GM10847 (cell line): Measurements from ENCODE around the gene FGF14.

Experiments
- POLR2A ChIP-seq: IDR thresholded peaks from 2 replicates; pipeline ENCODE4 v1.6.1; 2011; ENCODE audit not compliant: insufficient read length; ENCODE audit errors: extremely low read depth

The FGF14 gene

GRCh38 chr13:102097708-102098107 is 304.1 kb downstream of the FGF14 start:
- TF ChIP-seq POLR2A, result no peak

- TF ChIP-seq POLR2A, result no peak
Observed at GRCh38 chr13:102091231-102091630, 310.6 kb downstream of the FGF14 start.

GRCh38 chr13:102090532-102090931 is 311.3 kb downstream of the FGF14 start:
- TF ChIP-seq POLR2A, result no peak

- no peak for TF ChIP-seq POLR2A
Observed at GRCh38 chr13:102089722-102090121, 312.1 kb downstream of the FGF14 start.

- no peak for TF ChIP-seq POLR2A
Observed at GRCh38 chr13:102089177-102089576, 312.7 kb downstream of the FGF14 start.

- no peak for TF ChIP-seq POLR2A
Observed at GRCh38 chr13:102073251-102073650, 328.6 kb downstream of the FGF14 start.

GRCh38 chr13:102071711-102072110 is 330.1 kb downstream of the FGF14 start:
- TF ChIP-seq POLR2A, result no peak

GRCh38 chr13:102055090-102055779 is 346.6 kb downstream of the FGF14 start:
- no peak for TF ChIP-seq POLR2A

GRCh38 chr13:102049853-102050252 is 352.0 kb downstream of the FGF14 start:
- no peak for TF ChIP-seq POLR2A

GRCh38 chr13:102045731-102046130 is 356.1 kb downstream of the FGF14 start:
- no peak for TF ChIP-seq POLR2A

GRCh38 chr13:102042746-102043145 is 359.1 kb downstream of the FGF14 start:
- TF ChIP-seq POLR2A, result no peak

GRCh38 chr13:102041544-102041943 is 360.3 kb downstream of the FGF14 start:
- TF ChIP-seq POLR2A, result no peak

GRCh38 chr13:102040812-102041211 is 361.0 kb downstream of the FGF14 start:
- no peak for TF ChIP-seq POLR2A

- TF ChIP-seq POLR2A, result no peak
Observed at GRCh38 chr13:102039264-102039663, 362.6 kb downstream of the FGF14 start.

- no peak for TF ChIP-seq POLR2A
Observed at GRCh38 chr13:102038787-102039186, 363.1 kb downstream of the FGF14 start.

GRCh38 chr13:102035969-102036368 is 365.9 kb downstream of the FGF14 start:
- TF ChIP-seq POLR2A, result no peak

GRCh38 chr13:102033857-102034331 is 368.0 kb downstream of the FGF14 start:
- TF ChIP-seq POLR2A, result no peak
